ENCODE data around the gene MAP3K14.

GRCh38 chr17:45308840-45309239 is 8.0 kb downstream of the MAP3K14 start:
- no peak for TF ChIP-seq CTCF (IDR thresholded peaks at IDR 0.05; ENCODE audit: poor library complexity)
- no peak for TF ChIP-seq EZH2 (IDR thresholded peaks at IDR 0.05; ENCODE audit: borderline replicate concordance)
